ENCODE measurements around the gene PIGR. TPM values are rescaled to one million over a fixed set of nuclear protein-coding genes. Genes with fewer than 3 reads are reported as not detected.

PIGR gene
- total RNA-seq, 1 experiment from 2014 or later: not detected

- intact Hi-C loops (cut with micrococcal nuclease): no loop called here
- Histone ChIP-seq H3K9ac (ENCODE audit: low read length) (no peak overlapping the region), H3K9me2 (replicated peaks; ENCODE audit: low read length) (no peaks in the 10 kb centered on the region), H3K4me1 (ENCODE audit: insufficient read depth, low read length) (peaks cover 6% of the 10 kb centered on the region; the same call in 1 of the 2 replicates), H3K27ac (ENCODE audit: low read length) (no peak overlapping the region), H3F3A (ENCODE audit: low read length, unreplicated experiment) (no peaks in the 10 kb centered on the region), H3K36me3 (ENCODE audit: low read depth, low read length) (no peaks in the 10 kb centered on the region), H3K4me2 (ENCODE audit: low read length) (no peak overlapping the region), H2AFZ (ENCODE audit: low read length) (no peak overlapping the region), H3K9me3 (ENCODE audit: low read length) (no peaks in the 10 kb centered on the region), H3K27me3 (ENCODE audit: low read length) (no peaks in the 10 kb centered on the region), H4K20me1 (ENCODE audit: low read length) (no peaks in the 10 kb centered on the region), H3K4me3 (ENCODE audit: low read length) (no peak overlapping the region), H3K79me2 (ENCODE audit: low read length) (no peaks in the 10 kb centered on the region)
- POLR2A ChIA-PET (ENCODE audit: unreplicated experiment): no interaction called here
- TF ChIP-seq, protein P1, sequence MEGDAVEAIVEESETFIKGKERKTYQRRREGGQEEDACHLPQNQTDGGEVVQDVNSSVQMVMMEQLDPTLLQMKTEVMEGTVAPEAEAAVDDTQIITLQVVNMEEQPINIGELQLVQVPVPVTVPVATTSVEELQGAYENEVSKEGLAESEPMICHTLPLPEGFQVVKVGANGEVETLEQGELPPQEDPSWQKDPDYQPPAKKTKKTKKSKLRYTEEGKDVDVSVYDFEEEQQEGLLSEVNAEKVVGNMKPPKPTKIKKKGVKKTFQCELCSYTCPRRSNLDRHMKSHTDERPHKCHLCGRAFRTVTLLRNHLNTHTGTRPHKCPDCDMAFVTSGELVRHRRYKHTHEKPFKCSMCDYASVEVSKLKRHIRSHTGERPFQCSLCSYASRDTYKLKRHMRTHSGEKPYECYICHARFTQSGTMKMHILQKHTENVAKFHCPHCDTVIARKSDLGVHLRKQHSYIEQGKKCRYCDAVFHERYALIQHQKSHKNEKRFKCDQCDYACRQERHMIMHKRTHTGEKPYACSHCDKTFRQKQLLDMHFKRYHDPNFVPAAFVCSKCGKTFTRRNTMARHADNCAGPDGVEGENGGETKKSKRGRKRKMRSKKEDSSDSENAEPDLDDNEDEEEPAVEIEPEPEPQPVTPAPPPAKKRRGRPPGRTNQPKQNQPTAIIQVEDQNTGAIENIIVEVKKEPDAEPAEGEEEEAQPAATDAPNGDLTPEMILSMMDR (conservative IDR thresholded peaks at IDR 0.05; ENCODE audit: low read depth, low read length): no peak
- TF ChIP-seq EZH2phosphoT487 (IDR thresholded peaks at IDR 0.05; ENCODE audit: borderline replicate concordance, low read length) (no peak), EZH2 (IDR thresholded peaks at IDR 0.05; ENCODE audit: low read length, unreplicated experiment) (no peak)
- BruUV-seq (replicated peaks): no TSS peak
- CTCF ChIA-PET: interaction anchor here (0.7 kb wide), 1 partner anchor 12 kb away, joined by 3 read pairs; no protein-coding TSS in a partner anchor
- DNase-seq (no peak), ATAC-seq (no peak)
Observed at GRCh38 chr1:206965781-206966180, 19.5 kb upstream of the PIGR start.

DNA sequence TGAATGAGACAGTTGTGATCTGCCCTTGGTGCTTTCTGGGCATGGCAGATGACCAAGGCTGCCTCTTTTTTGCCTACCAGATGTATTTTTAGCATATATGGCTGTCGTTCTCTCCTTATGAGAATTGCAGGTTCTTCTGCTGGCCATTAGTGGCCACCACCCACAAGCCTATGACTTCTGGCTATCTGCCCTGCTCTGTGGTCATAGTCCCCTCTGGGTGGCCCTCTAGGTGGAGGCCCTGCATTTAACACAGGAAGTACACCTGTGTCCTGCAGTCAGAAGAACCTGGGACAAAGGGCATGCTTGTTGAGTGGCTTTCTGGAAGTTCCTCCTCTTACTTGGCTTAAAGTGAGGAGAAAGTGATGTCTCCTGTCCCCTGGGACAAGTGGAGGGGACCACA lies 17.5 kb upstream of the PIGR start:
- intact Hi-C loops (cut with micrococcal nuclease): no loop called here
- BruUV-seq (replicated peaks): no TSS peak
- Histone ChIP-seq H3K27me3 (ENCODE audit: low read length) (no peaks in the 10 kb centered on the region), H2AFZ (ENCODE audit: low read length) (no peak overlapping the region), H3K9me3 (ENCODE audit: low read length) (no peaks in the 10 kb centered on the region), H4K20me1 (ENCODE audit: low read length) (no peaks in the 10 kb centered on the region), H3K36me3 (ENCODE audit: low read depth, low read length) (no peaks in the 10 kb centered on the region), H3K27ac (ENCODE audit: low read length) (no peak overlapping the region), H3K4me1 (ENCODE audit: insufficient read depth, low read length) (peaks cover 6% of the 10 kb centered on the region; the same call in 1 of the 2 replicates), H3K9ac (ENCODE audit: low read length) (no peak overlapping the region), H3K9me2 (replicated peaks; ENCODE audit: low read length) (no peaks in the 10 kb centered on the region), H3F3A (ENCODE audit: low read length, unreplicated experiment) (no peaks in the 10 kb centered on the region), H3K4me3 (ENCODE audit: low read length) (no peak overlapping the region), H3K79me2 (ENCODE audit: low read length) (no peaks in the 10 kb centered on the region), H3K4me2 (ENCODE audit: low read length) (no peak overlapping the region)
- ATAC-seq (no peak), DNase-seq (no peak)
- no peak for TF ChIP-seq EZH2 (IDR thresholded peaks at IDR 0.05; ENCODE audit: low read length, unreplicated experiment)
- TF ChIP-seq, protein P1 (conservative IDR thresholded peaks at IDR 0.05; ENCODE audit: low read depth, low read length): 0 out of 2 replicates have a peak, but pooled peaks have one; percentile 8
- TF ChIP-seq EZH2phosphoT487 (IDR thresholded peaks at IDR 0.05; ENCODE audit: borderline replicate concordance, low read length): no peak
- CTCF ChIA-PET: no interaction called here
- POLR2A ChIA-PET (ENCODE audit: unreplicated experiment): no interaction called here

DNA sequence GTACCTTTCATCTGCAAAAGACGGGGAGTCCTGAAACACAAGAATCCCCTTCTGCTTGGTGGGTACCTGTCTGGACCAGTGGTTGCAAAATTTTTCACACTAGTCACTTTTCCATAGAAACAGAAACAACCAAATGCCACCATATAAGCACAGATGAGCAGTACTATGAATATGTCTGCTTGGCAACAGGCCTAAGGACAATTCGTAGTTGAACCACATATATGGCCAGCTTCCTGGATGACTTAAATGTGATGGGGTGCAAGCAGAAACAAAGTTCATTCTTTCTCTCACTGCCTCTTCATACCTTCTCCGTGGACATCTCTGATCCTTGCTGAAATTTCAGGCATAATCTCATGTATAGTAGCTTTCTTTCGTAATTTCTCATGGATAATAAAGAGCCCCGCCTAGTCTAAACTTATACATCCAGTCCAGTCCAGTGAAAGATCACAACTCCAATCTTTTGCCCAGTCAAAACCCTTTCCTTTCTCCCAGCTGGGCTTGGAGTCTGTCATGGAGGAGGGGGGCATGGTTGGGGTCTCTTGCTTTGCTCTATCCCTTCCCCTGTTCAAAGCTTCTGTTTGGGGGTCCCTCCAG lies 16.9 kb upstream of the PIGR start:
- Histone ChIP-seq H2AFZ (ENCODE audit: low read length) (no peak overlapping the region), H3K36me3 (ENCODE audit: low read depth, low read length) (no peaks in the 10 kb centered on the region), H3K27me3 (ENCODE audit: low read length) (no peaks in the 10 kb centered on the region), H3K79me2 (ENCODE audit: low read length) (no peaks in the 10 kb centered on the region), H3F3A (ENCODE audit: low read length, unreplicated experiment) (no peaks in the 10 kb centered on the region), H3K4me3 (ENCODE audit: low read length) (no peak overlapping the region), H3K4me2 (ENCODE audit: low read length) (no peak overlapping the region), H4K20me1 (ENCODE audit: low read length) (no peaks in the 10 kb centered on the region), H3K27ac (ENCODE audit: low read length) (no peak overlapping the region), H3K9me3 (ENCODE audit: low read length) (no peaks in the 10 kb centered on the region), H3K4me1 (ENCODE audit: insufficient read depth, low read length) (peaks cover 6% of the 10 kb centered on the region; the same call in 1 of the 2 replicates), H3K9ac (ENCODE audit: low read length) (no peak overlapping the region), H3K9me2 (replicated peaks; ENCODE audit: low read length) (no peaks in the 10 kb centered on the region)
- ATAC-seq: no peak
- intact Hi-C loops (cut with micrococcal nuclease): no loop called here
- ChIA-PET POLR2A (ENCODE audit: unreplicated experiment) (interaction anchor here (0.6 kb wide), 1 partner anchor 480 kb away, joined by 3 read pairs; no protein-coding TSS in a partner anchor), CTCF (no interaction called here)
- peak; percentile 18 for DNase-seq
- no TSS peak for BruUV-seq (replicated peaks)
- TF ChIP-seq, protein P1 (conservative IDR thresholded peaks at IDR 0.05; ENCODE audit: low read depth, low read length): no peak
- no peak for TF ChIP-seq EZH2 (IDR thresholded peaks at IDR 0.05; ENCODE audit: low read length, unreplicated experiment)
- no peak for TF ChIP-seq EZH2phosphoT487 (IDR thresholded peaks at IDR 0.05; ENCODE audit: borderline replicate concordance, low read length)

Data from PC-3 (cell line).